Ascending aorta (tissue), 2 donors: ENCODE results near the gene NPIPA5. TPM values are rescaled to one million over a fixed set of nuclear protein-coding genes. Genes with fewer than 3 reads are reported as not detected.
"Not testable (repeated sequence)": the region's sequence is repeated elsewhere in the genome, so short reads cannot be mapped to it uniquely, and the experiment has no call there.

Experiments
- DNase-seq, 2 donors: peaks; one replicate each; pipeline ENCODE4 v3.0.0-alpha.2; 2019; ENCODE audit warnings: low spot score in 2 of 2
- H3K27ac ChIP-seq, 2 donors: fragments of 200-600 bp; sonication (generic); one replicate each; pipeline ENCODE4 v1.5.1; 2016 to 2017; ENCODE audit warnings: mild to moderate bottlenecking in 1 of 2
- H3K27me3 ChIP-seq: fragments of 200-600 bp; sonication (generic); one replicate; pipeline ENCODE4 v1.5.1; 2017
- H3K36me3 ChIP-seq, 2 donors: fragments of 200-600 bp; sonication (generic); one replicate each; pipeline ENCODE4 v1.5.1; 2016
- H3K4me1 ChIP-seq, 2 donors: fragments of 200-600 bp; sonication (generic); one replicate each; pipeline ENCODE4 v1.5.1; 2016 to 2017; ENCODE audit warnings: mild to moderate bottlenecking in 1 of 2
- H3K4me3 ChIP-seq, 2 donors: fragments of 200-600 bp; sonication (generic); one replicate each; pipeline ENCODE4 v1.5.1; 2016 to 2017; ENCODE audit warnings: mild to moderate bottlenecking in 1 of 2
- H3K9me3 ChIP-seq, 2 donors: fragments of 200-600 bp; sonication (generic); one replicate each; pipeline ENCODE4 v1.5.1; 2016
- CTCF ChIP-seq, 3 experiments: fragments of 200-600 bp in 2 of 3; fragments of 450-650 bp in 1 of 3; sonication (generic) in 2 of 3; IDR thresholded peaks; one replicate each; pipeline ENCODE4 v1.5.1; 2016 to 2019; ENCODE audit warnings: antibody characterized with exemption in 3 of 3, mild to moderate bottlenecking in 1 of 3, moderate library complexity in 1 of 3
- intact Hi-C: fragments of 100-400 bp; cut with DNase I; formaldehyde crosslinking; loops from one replicate; pipeline ENCODE4 v1.15.1; 2023
- total RNA-seq: library from RNA; depleted of rRNA; stranded (reverse); fragments of >200 nt; gene quantifications from one replicate; pipeline ENCODE4 v1.1.0, GENCODE V29; 2016

Gene NPIPA5
- total RNA-seq, 1 donor from 2014 or later = not detected

- no peak for TF ChIP-seq CTCF (IDR thresholded peaks at IDR 0.05)
- Histone ChIP-seq H3K9me3 (no peaks in the 10 kb centered on the region), H3K4me1 (no peaks in the 10 kb centered on the region), H3K4me3 (no peak overlapping the region), H3K27ac (no peak overlapping the region), H3K36me3 (no peaks in the 10 kb centered on the region), H3K27me3 (no peaks in the 10 kb centered on the region)
- DNase-seq = no peak
- intact Hi-C loops = no loop called here
These were observed 39.1 kb upstream of the NPIPA5 start for GRCh38 chr16:15417197-15417596.

- intact Hi-C loops = no loop called here
- Histone ChIP-seq H3K4me3 (no peak overlapping the region), H3K4me1 (no peaks in the 10 kb centered on the region), H3K9me3 (no peaks in the 10 kb centered on the region), H3K27ac (no peak overlapping the region), H3K36me3 (no peaks in the 10 kb centered on the region), H3K27me3 (no peaks in the 10 kb centered on the region)
- TF ChIP-seq CTCF (IDR thresholded peaks at IDR 0.05) = no peak
- DNase-seq = no peak
These were observed 37.5 kb upstream of the NPIPA5 start for GRCh38 chr16:15415511-15415985.

- intact Hi-C loops, H3K36me3 ChIP-seq, H3K9me3 ChIP-seq, H3K27ac ChIP-seq, DNase-seq, H3K4me3 ChIP-seq, H3K4me1 ChIP-seq, H3K27me3 ChIP-seq: not testable (repeated sequence)
These were observed 31.4 kb upstream of the NPIPA5 start for GRCh38 chr16:15409476-15409875.

GRCh38 chr16:15407756-15408155, 29.7 kb upstream of the NPIPA5 start:
- H3K9me3 ChIP-seq, DNase-seq, H3K4me1 ChIP-seq, intact Hi-C loops, H3K36me3 ChIP-seq, H3K27ac ChIP-seq, H3K4me3 ChIP-seq, H3K27me3 ChIP-seq: not testable (repeated sequence)

GRCh38 chr16:15404792-15405191, 26.7 kb upstream of the NPIPA5 start:
- TF ChIP-seq CTCF (IDR thresholded peaks at IDR 0.05) = no peak
- peaks cover 0 to 8% of the 10 kb centered on the region in 2 donors for H3K36me3 ChIP-seq
- H3K27ac ChIP-seq = no peak overlapping the region
- no peaks in the 10 kb centered on the region for H3K4me1 ChIP-seq
- no peaks in the 10 kb centered on the region for H3K27me3 ChIP-seq
- intact Hi-C loops = no loop called here
- peak in 1 of 2 donors; percentile 66 for DNase-seq
- H3K4me3 ChIP-seq = no peak overlapping the region
- H3K9me3 ChIP-seq = no peaks in the 10 kb centered on the region

GRCh38 chr16:15404091-15404490, 26.0 kb upstream of the NPIPA5 start:
- intact Hi-C loops, H3K27me3 ChIP-seq, H3K4me3 ChIP-seq, H3K27ac ChIP-seq, H3K9me3 ChIP-seq, H3K36me3 ChIP-seq, H3K4me1 ChIP-seq, DNase-seq: not testable (repeated sequence)

- no peaks in the 10 kb centered on the region for H3K4me1 ChIP-seq
- DNase-seq = no peak
- peaks cover 0 to 8% of the 10 kb centered on the region in 2 donors for H3K36me3 ChIP-seq
- TF ChIP-seq CTCF (IDR thresholded peaks at IDR 0.05) = no peak
- intact Hi-C loops = no loop called here
- H3K27me3 ChIP-seq = no peaks in the 10 kb centered on the region
- no peaks in the 10 kb centered on the region for H3K9me3 ChIP-seq
- H3K4me3 ChIP-seq = no peak overlapping the region
- no peak overlapping the region for H3K27ac ChIP-seq
These were observed 25.4 kb upstream of the NPIPA5 start for GRCh38 chr16:15403392-15403995.
